HG03432 (cell line): Measurements from ENCODE around the gene SLX4IP.

Experiments
- ATAC-seq: cut with Tn5 transposase; IDR thresholded peaks from one replicate; pipeline ENCODE4 v1.9.1; 2021; ENCODE audit warnings: mild to moderate bottlenecking, moderate library complexity; ENCODE audit not compliant: unreplicated experiment

The SLX4IP gene

DNA sequence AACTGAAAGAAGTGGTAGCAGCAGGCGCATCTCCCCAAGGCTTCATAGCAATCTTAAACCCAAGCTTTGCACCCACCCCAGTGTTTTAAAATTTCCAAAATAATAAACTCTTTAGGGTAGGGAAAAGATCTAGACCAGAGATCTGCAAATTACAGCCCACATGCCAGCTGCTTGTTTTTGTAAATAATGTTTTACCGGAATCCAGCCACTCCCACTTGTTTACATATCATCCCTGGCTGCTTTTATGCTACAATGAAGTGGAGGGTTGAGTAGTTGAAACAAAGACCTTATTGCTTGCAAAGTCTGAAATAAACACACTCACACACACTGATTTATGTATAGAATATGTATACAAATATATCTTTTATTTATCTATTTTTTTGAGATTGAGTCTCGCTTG lies 30.0 kb downstream of the SLX4IP start:
- no peak for ATAC-seq

DNA sequence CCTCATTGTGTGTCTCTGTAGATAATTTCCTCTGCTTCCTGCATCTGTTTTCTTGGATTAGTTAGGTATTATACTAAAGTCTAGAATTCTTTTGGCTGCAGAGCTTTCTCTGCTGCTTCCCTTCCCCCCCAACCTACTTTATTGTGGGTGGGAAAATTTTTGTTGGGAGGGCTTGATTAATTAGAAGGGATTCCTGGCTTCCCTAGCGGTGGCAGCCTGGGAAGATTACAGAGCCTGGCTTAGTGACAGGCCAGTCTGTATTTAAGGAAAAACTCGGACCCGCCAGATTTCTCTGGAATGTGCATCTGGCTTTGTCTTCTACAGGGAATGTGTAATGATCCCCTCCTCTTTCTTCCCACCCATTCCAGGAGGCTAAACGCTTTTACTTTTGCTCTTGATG lies 31.2 kb downstream of the SLX4IP start:
- ATAC-seq = no peak

GRCh38 chr20:10466855-10467254 lies 31.8 kb downstream of the SLX4IP start:
- ATAC-seq = no peak

- no peak for ATAC-seq
These were observed 32.7 kb downstream of the SLX4IP start for GRCh38 chr20:10467681-10468339.

DNA sequence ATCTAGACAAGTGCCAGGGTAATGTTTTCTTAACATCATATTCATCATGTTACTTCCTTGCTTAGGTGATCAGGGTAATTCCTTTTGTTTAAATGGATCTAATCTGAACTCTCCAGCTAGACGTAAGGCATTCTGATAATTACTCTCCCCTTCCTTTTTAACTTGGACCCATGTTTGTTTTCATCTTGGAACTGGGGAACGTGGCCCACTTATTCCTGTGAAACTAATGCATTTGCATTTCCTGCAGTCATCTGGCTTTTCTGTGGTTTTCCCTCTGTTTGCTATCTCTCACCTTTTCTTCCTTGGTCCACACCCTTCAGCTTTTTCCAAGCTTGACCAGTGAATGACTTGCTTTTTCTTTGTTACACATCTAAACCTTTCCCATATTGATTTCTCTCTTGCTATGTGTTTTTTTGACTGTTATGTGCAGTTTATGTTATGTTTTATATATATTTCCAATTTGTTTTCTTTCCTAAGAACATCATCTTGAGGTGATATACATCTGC lies 33.3 kb downstream of the SLX4IP start:
- ATAC-seq = no peak

- no peak for ATAC-seq
These were observed 34.0 kb downstream of the SLX4IP start for GRCh38 chr20:10469056-10469455.

DNA sequence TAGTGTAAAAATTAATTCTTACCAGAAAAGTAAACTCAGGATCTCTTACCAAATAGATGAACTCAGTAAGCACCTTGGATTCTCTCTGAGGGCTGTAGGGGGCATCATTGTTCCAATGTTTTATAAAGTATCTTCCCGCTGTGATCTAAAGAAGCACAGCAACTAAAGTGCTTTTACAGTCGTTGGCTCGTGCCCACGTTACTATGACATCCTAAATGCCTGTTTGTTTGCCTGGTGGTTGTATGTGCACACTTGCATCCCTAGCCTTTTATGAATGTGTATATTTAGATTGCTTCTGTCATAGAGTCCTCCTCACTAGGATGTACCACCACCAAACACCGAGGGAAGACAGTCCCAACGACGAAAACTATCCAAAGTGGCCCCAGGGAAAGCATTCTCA lies 34.5 kb downstream of the SLX4IP start:
- no peak for ATAC-seq

- no peak for ATAC-seq
These were observed 35.2 kb downstream of the SLX4IP start for GRCh38 chr20:10470276-10470675.

GRCh38 chr20:10472871-10473270 lies 37.8 kb downstream of the SLX4IP start:
- no peak for ATAC-seq

GRCh38 chr20:10474606-10475184 lies 39.6 kb downstream of the SLX4IP start:
- no peak for ATAC-seq

DNA sequence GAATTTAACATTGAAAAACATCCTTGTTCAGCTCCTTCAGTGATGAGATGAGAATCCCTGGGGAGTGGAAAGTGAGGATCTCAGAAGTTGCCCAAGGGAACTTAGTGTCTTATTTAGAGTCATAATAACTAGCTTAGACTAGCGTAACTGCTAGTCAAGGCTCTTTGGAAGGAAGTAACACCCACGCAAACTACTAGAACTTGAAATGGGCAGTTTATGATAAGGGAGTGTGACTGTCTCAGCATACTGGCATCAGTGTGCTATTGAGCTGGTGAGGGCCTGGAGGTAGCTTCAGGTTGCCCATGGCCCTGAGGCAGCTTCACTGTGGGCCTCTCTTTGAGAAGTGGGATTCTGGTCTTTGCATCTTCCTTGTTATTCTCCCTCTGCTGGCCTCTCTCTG lies 40.1 kb downstream of the SLX4IP start:
- peak; percentile 32 for ATAC-seq

GRCh38 chr20:10476319-10476724 lies 41.2 kb downstream of the SLX4IP start:
- ATAC-seq = peak; percentile 72

DNA sequence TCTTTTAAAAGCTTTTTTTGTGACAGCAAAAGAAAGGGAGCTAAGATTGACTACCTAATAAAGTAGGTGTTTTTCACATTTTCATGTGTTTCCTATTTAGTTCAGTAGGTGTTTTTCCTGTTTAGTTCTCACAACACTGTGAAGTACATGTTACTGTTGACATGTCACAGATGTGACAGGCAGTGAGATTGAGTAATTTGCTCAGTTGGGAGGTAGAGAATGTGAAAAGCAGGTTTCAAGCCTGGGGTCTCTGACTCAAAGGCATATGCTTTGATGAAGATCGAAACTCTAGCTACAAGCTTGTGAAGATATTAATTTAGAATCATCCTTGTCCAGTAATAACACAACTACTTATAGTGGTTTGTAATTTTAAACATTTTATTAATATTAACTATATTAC lies 43.1 kb downstream of the SLX4IP start:
- ATAC-seq = peak; percentile 79

- ATAC-seq = no peak
These were observed 43.8 kb downstream of the SLX4IP start for GRCh38 chr20:10478930-10479329.

DNA sequence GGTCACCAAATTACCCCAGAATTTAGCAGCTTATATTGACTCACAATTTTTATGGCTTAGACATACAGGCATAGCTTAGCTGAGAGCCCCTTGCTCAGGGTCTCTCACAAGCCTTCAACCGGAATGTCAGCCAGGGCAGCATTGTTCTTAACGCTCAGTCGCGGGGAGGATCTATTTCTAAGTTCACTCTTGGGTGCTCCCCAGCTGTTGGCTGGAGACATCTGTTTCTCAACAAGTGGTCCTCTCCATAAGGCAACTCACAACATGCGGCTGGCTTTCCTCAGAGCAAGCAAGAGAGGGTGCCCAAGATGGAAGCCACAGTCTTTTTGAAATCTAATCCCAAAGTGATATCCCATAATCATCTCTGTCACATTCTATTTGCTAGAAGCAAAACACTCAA lies 46.6 kb downstream of the SLX4IP start:
- no peak for ATAC-seq

DNA sequence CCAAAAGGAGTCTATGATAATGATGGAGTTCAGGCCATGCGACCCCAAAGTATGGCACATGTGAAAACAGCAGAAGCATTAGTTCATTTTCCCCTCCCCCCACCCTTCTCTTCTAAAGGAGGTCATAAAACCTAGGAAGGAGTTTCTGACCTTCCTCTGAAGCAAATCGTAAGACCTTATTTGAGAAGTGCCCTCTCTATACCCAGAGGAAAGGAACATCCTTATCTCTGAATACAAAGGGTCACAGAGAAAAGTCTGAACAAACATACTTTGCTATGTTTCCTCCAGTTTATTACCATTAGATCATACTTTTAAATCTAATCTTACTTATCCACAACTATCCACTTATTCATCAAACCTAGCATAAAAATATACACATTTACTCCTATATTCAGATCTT lies 48.6 kb downstream of the SLX4IP start:
- no peak for ATAC-seq

DNA sequence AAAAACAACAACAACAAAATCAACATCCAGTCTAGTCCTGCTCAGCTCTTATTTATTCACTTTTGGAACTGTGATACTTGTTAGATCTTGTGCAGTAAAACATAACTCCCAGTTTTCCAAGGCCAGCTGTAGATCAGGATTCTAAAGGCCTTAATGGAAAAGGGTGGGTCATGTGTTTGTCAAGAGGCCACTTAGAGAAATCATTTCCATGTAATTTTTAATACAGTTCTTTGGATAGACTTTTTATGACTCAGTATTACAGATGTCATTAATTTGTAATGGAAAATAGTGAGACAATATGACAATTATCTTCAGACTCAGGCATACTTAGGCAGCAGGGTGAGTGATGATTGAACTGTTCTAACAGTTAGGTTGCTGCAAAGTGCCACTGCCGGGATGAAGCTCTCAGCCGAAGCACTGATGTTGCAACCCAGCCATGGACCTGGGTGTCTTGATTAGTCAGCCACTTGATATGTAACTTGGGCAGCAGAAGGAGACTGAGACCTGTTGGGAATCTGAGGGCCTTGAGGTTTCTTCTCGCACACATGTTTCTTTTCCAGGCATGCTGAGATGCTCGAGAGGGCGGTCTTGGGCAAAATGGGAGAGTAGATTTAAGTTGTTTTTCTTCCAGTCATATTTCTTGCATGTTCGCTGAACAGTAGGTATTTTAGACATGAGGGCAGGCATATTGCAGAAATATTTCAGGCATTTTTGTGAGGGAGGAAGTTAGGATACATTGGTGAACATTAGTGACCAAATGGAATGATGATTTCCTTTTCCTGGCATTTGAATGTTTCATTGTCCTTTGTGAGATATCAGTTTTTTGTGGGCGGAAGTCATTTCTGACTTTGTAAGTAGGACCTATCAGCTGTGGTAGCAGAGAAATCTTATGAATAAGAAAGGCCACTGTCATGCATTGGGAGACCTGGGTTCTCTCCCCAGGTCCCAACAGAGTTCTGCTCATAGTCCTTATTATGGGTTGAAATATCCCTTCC lies 52.3 kb downstream of the SLX4IP start:
- ATAC-seq = no peak

DNA sequence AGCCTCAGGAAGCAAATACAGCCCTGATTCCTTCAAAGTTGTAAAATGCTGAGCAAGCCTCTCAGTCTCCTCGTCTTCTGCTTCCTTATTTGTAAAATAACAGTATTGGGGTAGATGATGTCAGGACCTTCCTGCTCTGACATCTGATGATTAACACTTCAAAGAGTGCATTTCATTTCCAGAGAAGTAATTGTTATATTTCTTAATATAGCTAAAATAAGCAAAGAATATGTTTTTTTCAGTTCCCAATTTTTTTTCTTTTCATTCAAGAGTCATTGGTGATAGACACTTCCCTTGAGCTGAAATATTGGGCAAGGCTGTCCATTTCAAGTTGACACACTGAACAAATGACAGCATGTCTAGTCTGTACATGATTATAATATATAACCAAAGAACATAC lies 53.4 kb downstream of the SLX4IP start:
- no peak for ATAC-seq

- ATAC-seq = no peak
These were observed 54.7 kb downstream of the SLX4IP start for GRCh38 chr20:10489853-10490252.

DNA sequence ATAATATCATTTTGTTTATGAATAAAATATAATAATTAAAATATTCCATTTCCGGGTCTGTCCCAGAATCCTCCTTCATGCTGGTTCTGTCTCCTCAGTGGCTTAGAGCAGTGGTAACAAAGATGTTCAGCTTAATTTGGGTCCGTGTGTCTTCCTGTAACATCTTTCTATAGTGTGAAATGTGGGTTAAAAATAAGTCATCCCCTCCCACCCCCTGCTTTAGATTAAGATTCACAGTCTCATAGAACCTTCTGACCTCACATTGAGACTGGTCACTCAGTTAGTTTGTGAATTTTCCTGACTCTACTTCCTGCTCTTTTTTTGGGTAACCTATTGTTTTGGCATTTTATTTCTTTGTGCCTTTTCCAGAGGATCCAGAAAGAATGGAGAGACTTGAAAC lies 55.2 kb downstream of the SLX4IP start:
- ATAC-seq = no peak

DNA sequence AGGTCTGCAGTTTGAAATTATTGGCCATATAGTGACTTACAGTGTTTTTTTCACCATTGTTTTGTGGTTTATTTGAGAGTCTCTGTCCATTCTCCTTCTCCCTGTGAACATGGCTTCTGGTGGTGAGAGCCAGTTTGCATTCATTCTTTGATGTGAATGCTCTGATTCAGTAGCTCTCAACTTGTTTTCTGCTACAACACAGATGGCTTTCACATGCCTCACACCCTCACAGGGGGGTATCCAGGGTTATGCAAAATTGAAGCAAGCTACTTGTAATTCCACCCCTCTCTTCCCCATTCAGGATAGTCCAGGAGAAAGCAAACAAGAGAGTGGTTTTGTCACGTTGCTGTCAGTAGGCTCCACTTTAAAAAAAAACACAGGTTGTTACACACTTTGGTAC lies 55.6 kb downstream of the SLX4IP start:
- ATAC-seq = no peak

DNA sequence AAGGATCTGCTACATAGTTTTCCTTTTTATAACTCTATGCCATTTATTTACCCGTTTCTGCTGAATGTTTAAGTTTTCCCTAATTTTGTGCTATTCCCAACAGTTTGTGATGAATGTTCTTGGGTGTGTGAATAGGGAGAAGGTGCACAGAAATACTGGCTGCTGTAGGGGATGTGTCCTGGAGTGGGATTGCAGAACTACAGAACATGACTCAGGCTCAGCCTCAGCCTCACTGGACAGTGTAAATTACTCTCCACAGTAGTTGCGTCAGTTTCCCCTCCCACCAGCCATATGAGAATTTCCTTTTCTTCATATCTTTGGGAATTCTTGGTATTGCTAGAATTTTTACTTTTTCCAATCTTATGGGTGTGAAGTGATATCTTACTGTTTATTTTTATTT lies 57.0 kb downstream of the SLX4IP start:
- ATAC-seq = no peak
